Measurements from ENCODE around the gene SPIN1. TPM values are rescaled to one million over a fixed set of nuclear protein-coding genes. Genes with fewer than 3 reads are reported as not detected.

SPIN1 gene
- total and polyA plus RNA-seq, 2 donors (not counting 3 experiments of a cell fraction or from before 2014, with no cell fraction given), result 38.1 to 56.8 TPM

DNA sequence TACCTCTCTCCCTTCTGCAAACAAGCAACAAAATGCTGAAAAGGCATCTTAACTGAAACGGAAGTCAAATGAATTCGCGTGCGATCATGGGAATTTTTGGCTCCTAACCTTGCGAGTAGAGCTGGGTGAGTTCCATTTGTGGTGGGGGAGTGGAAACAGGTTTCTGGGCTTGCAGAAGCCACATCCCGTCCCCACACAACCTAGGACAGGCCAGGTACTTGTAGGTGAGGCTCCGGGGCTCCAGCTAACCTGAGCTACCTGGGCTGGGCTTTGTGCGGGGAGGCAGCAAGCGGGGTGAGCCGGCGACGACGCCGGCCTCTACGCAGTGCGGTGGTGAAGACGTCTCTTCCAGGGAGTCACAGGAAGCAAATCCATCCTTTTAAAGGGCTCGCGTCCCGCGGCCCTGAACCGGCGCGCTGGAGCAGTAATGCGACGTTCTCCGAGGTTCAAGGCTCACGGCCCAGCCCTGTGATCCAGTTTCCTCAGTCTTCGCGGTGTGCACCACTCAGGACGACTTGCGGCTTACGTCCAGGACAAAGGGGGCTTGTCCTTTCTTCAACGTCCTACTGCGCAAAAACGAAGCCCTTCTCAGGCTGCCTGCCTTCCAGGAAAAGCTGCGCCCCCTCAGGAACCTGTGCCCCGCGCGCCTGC is 567 bp upstream of the SPIN1 start:
- H3K36me3 ChIP-seq (ENCODE audit: control insufficient read depth in 2 of 2, extremely low read depth in 1 of 2, insufficient read depth in 2 of 2, low read length in 2 of 2), result no peaks in the 10 kb centered on the region
- peaks cover 2% of the 10 kb centered on the region for H4K20me1 ChIP-seq (replicated peaks; ENCODE audit: control insufficient read depth, extremely low read depth, insufficient read depth, low read length)
- H3K9me1 ChIP-seq (replicated peaks; ENCODE audit: control insufficient read depth, extremely low read depth, insufficient read depth, low read length), result peaks cover 2% of the 10 kb centered on the region
- peaks cover 37% of the 10 kb centered on the region for H3K79me2 ChIP-seq (ENCODE audit: control insufficient read depth, insufficient read depth, low read length)
- peak overlapping the region; percentile 11 for H3K27ac ChIP-seq (ENCODE audit: insufficient read depth, low read depth, low read length)
- H3K4me2 ChIP-seq (ENCODE audit: insufficient read depth, low read length), result peak overlapping the region; percentile 87
- peak overlapping the region; percentile 94 for H2AFZ ChIP-seq (ENCODE audit: low read depth, low read length)
- POLR2A ChIA-PET, result no interaction called here
- H3K9me3 ChIP-seq (replicated peaks; ENCODE audit: control insufficient read depth, insufficient read depth, low read length), result no peaks in the 10 kb centered on the region
- H3K27me3 ChIP-seq (ENCODE audit: control insufficient read depth in 2 of 2, insufficient read depth in 2 of 2, low read length in 2 of 2), result no peaks in the 10 kb centered on the region
- peak overlapping the region; percentile 67 for H3K9ac ChIP-seq (replicated peaks; ENCODE audit: extremely low read depth, insufficient read depth, low read length)
- no TSS peak for BruUV-seq (replicated peaks)
- H3K4me1 ChIP-seq (ENCODE audit: control insufficient read depth, extremely low read depth, insufficient read depth, low read length), result peaks cover 16% of the 10 kb centered on the region
- DNase-seq (ENCODE audit: low read depth, low spot score) (peak; percentile 57), FAIRE-seq (peak; percentile 69)
- peak overlapping the region; percentile 34 to 85 (median 67) for H3K4me3 ChIP-seq (replicated peaks in 1 of 3; ENCODE audit: insufficient read depth in 1 of 3, low read depth in 1 of 3, low read length in 3 of 3)
- dilution Hi-C loops (cut with MboI; ENCODE audit: extremely low pct_ligation_motif_present, low sequenced_read_pairs) (no loop called here), intact Hi-C loops (cut with micrococcal nuclease) (loop anchor here (1.0 to 10.0 kb wide), 10 partner anchors 117 to 925 kb away; partner anchors contain the start of genes CDK20, CKS2, NXNL2 and S1PR3)
- CTCF ChIA-PET, result no interaction called here
- TF ChIP-seq FOS (IDR thresholded peaks at IDR 0.05; ENCODE audit: borderline replicate concordance, insufficient read depth, low read length), result no peak
- peak; percentile 28 for TF ChIP-seq POLR2A (IDR thresholded peaks at IDR 0.05; ENCODE audit: low read depth, low read length)
- TF ChIP-seq EZH2 (IDR thresholded peaks at IDR 0.05; ENCODE audit: borderline replicate concordance, low read depth, low read length, severe bottlenecking), result no peak
- no peak for TF ChIP-seq POLR2AphosphoS5 (IDR thresholded peaks at IDR 0.05; ENCODE audit: insufficient read depth, low read depth, low read length)
- TF ChIP-seq, protein P1, sequence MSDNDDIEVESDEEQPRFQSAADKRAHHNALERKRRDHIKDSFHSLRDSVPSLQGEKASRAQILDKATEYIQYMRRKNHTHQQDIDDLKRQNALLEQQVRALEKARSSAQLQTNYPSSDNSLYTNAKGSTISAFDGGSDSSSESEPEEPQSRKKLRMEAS (IDR thresholded peaks at IDR 0.05; ENCODE audit: insufficient read depth, insufficient read length), result no peak
- no peak for TF ChIP-seq JUN (IDR thresholded peaks at IDR 0.05; ENCODE audit: borderline replicate concordance, insufficient read depth, insufficient read length, low read depth)
